Stimulated activated naive CD4-positive, alpha-beta T cell treated with Interleukin-2 at 50 U/mL for 16 hours (primary cell): ENCODE results near the gene S100A6.
"Not testable (repeated sequence)": the region's sequence is repeated elsewhere in the genome, so short reads cannot be mapped to it uniquely, and the experiment has no call there.

Source experiments
- DNase-seq: peaks from one replicate; lab custom pipeline; 2025; lab: John Stamatoyannopoulos, UW

The S100A6 gene

DNA sequence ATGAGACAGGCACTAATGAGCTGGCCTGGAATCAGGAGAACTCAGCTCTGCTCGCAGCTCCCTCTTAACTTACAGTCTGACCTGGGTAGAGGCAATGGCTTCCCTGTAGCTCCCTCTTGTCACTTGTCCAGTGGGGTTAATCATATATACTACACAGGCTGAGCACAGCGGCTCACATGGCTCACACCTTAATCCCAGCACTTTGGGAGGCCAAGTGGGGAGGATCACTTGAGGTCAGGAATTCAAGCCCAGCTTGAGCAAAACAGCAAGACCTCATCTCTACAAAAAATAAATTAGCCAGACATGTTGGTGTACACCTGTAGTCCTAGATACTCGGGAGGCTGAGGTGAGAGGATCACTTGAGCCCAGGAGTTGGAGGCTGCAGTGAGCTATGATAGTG lies 4.2 kb downstream of the S100A6 start:
- no peak for DNase-seq

- DNase-seq: no peak
Measured at GRCh38 chr1:153527683-153528040, 8.1 kb downstream of the S100A6 start.

- DNase-seq: no peak
Measured at GRCh38 chr1:153527023-153527682, 8.6 kb downstream of the S100A6 start.

DNA sequence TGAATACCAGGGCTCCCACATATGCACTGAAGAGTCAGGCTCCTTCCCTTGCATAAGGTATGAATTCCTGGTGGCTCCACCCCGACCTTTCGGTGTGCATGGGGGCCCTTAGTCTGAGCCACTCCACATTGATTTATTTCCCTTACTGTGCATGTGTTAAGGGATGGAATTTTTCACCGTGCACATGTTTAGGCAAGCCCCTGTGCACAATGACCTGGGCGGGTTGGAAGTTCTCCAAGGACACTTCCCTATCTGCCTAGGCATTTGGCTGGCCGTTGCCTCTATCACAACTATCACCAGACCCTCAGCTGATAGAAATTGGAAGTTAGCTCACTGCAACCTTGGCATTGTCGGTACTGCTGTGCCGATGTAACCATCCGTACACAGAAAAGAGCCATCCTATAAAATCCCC lies 9.7 kb downstream of the S100A6 start:
- DNase-seq: no peak

DNA sequence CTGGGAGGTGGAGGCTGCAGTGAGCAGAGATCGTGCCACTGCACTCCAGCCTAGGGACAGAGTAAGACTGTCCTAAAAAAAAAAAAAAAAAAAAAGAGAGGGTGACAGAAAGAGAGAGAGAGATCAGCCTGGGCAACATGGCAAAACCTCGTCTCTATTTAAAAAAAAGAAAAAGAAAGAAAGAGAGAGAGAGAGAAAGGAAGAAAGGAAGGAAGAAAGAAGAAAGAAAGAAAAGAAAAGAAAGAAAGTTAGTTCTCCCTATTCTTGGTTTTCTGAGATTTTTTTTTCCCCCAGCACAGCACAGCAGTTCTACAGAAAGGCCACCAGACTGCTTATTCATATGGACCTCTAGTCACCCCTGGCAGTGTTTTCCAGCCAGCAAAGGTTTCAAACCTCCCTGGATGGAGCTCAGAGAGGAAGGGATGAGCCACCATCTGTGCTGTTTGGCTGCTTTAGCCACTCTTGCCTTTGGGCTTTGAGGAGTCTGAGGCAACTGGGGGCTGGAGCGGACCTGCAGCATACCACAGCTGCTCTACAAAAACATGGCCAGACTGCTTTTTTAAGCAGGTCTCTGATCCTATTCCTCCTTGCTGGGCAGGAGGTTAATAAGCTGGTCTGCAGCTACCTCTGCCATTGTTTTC lies 10.6 kb downstream of the S100A6 start:
- DNase-seq: no peak

DNA sequence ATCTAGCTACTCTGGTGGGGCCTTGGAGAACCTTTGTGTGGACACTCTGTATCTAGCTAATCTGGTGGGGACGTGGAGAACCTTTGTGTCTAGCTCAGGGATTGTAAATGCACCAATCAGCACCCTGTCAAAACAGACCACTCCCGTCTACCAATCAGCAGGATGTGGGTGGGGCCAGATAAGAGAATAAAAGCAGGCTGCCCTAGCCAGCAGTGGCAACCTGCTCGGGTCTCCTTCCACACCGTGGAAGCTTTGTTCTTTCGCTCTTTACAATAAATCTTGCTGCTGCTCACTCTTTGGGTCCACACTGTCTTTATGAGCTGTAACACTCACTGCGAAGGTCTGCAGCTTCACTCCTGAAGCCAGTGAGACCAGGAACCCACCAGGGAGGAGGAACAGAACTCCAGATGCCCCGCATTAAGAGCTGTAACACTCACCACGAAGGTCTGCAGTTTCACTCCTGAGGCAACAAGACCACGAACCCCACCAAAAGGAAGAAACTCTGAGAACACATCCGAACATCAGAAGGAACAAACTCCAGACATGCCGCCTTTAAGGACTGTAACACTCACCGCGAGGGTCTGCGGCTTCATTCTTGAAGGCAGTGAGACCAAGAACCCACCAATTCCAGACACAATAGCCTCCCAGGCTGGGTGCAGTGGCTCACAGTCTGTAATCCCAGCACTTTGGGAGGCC lies 13.3 kb downstream of the S100A6 start:
- DNase-seq: not testable (repeated sequence)

- DNase-seq: not testable (repeated sequence)
Measured at GRCh38 chr1:153521808-153522207, 14.0 kb downstream of the S100A6 start.

DNA sequence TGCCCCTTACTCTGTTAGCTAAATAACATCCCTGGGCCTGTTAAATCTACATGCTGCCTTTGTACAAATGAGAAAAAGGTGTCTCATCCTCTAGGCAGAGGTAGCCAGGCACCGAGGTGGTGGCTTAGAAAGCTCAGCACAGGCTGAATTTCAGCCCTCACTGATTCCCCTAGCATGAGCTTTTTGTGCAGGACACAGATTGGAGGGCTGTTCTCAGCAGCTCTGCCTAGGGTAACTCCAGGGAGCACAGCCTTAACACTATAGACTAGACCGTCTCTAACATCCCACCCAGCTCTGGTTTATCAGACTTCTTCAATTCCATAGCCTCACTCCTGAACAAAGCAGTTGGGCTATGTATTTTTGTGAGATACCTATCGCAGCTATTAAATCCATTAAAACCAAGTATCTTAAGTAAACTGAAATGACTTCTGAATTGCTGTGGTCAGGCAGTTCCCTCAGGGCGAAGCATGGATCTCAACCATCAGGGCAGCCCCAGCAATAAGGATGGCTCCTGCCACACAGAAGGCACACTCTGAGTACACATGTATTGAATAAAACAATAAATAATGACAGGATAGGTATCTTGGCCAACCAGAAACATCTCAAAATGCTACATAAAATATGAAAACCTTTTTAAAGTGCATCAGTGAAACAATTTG lies 14.8 kb downstream of the S100A6 start:
- DNase-seq: no peak

DNA sequence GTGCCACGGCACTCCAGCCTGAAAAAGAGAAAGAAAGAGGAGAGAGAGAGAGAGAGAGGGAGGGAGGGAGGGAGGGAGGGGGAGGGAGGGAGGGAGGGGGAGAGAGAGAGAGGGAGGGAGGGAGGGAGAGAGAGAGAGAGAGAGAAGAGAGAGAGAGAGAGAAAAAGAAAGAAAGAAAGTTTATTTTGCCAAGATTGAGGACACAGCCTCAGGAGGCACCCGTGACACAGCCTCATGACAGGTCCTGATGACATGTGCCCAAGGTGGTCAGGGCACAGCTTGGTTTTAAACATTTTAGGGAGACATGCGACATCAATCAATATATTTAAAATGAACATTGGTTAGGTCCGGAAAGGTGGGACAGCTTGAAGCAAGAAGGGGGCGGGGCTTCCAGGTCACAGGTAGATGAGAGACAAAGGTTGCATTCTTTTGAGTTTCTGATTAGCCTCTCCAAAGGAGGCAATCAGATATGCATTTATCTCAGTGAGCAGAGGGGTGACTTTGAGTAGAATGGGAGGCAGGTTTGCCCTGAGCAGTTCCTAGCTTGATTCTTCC lies 15.6 kb downstream of the S100A6 start:
- not testable (repeated sequence) for DNase-seq

DNA sequence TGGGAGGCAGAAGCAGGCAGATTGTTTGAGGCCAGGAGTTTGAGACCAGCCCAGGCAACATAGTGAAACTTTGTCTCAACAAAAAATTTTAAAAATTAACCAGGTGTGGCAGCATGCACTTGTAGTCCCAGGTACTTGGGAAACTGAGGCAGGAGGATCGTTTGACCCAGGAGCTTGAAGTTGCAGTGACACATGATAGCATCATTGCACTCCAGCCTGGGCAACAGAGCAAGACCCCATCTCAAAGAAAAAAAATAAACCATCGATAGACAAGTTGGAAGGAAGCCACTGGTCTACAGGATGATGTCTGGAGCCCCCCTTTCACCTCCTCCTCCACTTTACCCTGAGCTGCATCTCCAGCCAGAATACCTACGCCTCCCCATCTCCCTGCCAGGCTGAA lies 16.5 kb downstream of the S100A6 start:
- DNase-seq: no peak

DNA sequence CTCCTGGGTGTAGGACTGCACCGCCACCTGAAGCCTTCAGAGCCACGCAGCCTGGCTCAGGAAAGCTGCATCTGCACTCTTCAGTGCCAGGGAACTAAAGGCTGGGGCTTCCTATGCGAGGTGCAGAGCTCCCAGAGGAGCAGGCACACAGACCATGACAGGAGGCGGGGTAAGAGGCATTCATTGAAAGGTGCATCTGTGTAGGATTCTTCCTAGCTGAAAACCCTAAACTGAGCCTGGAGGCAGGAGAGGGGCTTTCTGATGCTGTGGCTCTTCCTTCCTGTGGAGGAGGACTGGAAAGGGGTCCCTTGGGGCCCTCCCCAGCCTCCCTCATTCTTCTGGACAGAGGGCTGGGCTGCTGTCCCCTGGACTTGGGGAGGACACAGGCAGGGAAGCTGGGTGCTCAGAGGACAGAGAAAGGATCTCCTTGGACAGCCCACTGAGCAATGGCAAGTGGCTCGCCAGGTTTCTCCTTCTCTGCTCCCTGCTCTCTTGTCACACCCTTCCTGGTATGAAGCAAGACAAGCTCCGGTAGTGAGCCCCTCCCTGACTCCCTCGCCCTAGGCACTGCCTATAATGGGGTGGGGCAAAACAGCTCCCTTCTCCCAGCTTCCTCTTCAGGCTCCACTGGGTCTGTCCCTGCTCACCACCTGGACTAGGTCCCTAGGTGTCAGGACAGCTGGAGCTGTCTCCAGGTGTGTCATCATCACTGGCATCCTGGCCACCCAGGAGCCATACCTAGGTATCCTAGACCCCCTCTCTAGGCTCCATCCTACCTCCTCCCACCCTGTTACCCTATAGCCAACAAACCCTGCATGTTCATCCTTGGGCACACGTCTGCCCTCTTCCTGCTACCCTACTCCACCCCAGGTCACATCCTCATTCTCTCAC lies 20.0 kb downstream of the S100A6 start:
- DNase-seq: no peak

GRCh38 chr1:153513666-153514065 lies 22.1 kb downstream of the S100A6 start:
- DNase-seq: no peak

DNA sequence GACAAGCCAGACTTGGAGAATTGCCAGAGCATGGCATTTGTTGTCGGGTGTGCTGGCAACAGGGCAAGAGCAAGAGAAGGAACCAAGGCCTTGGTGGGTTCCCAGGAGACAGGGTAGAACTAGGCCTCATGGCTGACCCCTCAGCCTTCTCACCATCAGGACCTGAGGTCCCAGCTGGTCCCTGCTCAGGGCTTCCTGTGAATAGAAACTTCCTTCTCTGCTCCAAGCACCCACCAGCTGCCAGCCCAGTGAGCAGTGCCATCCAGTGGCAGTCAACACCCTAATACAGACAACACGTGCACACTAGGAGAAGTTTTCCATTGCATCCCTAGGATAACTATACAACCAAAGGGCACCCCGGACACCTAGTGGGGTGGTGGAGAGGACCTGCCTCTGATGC lies 22.8 kb downstream of the S100A6 start:
- no peak for DNase-seq

GRCh38 chr1:153510984-153511410 lies 24.8 kb downstream of the S100A6 start:
- peak; percentile 74 for DNase-seq

- DNase-seq: peak; percentile 58
Measured at GRCh38 chr1:153509729-153510354, 25.9 kb downstream of the S100A6 start.

GRCh38 chr1:153509036-153509435 lies 26.8 kb downstream of the S100A6 start:
- no peak for DNase-seq

GRCh38 chr1:153507926-153508583 lies 27.7 kb downstream of the S100A6 start:
- DNase-seq: no peak

DNA sequence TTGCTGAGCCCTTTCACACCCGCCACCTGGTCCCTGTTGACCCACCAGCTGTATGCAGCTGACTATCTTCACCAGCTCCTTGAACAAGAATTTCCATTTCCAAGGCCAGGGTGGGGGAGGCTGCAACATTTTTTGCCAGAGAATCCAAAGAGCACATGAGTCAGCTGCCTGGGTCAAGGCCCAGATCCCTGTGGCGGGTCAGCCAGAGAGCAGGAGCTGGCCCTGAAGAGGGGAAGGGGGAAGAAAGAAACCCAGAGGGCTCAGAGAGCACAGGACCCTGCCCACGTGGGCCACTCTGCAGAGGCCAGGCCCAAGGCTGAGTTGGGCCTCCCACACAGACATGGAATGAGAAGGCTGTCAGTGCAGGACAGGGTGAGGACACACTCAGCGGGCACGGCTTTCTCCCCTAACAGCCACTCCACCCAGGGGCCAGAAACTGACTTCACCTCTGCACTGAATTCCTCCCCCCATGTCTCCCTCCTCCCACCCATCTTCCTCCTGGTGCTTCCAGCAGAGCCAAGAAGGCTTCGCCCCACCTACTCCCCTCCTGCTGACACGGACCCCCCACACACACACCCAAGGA lies 28.9 kb downstream of the S100A6 start:
- DNase-seq: no peak

- no peak for DNase-seq
Measured at GRCh38 chr1:153506386-153506785, 29.4 kb downstream of the S100A6 start.

- no peak for DNase-seq
Measured at GRCh38 chr1:153505576-153505975, 30.2 kb downstream of the S100A6 start.
